SHP77 (cell line): Measurements from ENCODE around the gene RPTOR.

Experiments used
- DNase-seq, 2 experiments: peaks; one replicate each; lab custom pipeline; 2025; lab: John Stamatoyannopoulos, UW

Gene RPTOR

GRCh38 chr17:80998748-80999535 is 454.3 kb downstream of the RPTOR start:
- DNase-seq: no peak

- DNase-seq: no peak
Observed at GRCh38 chr17:80999536-81000333, 455.1 kb downstream of the RPTOR start.

- no peak for DNase-seq
Observed at GRCh38 chr17:81000334-81000630, 455.6 kb downstream of the RPTOR start.

DNA sequence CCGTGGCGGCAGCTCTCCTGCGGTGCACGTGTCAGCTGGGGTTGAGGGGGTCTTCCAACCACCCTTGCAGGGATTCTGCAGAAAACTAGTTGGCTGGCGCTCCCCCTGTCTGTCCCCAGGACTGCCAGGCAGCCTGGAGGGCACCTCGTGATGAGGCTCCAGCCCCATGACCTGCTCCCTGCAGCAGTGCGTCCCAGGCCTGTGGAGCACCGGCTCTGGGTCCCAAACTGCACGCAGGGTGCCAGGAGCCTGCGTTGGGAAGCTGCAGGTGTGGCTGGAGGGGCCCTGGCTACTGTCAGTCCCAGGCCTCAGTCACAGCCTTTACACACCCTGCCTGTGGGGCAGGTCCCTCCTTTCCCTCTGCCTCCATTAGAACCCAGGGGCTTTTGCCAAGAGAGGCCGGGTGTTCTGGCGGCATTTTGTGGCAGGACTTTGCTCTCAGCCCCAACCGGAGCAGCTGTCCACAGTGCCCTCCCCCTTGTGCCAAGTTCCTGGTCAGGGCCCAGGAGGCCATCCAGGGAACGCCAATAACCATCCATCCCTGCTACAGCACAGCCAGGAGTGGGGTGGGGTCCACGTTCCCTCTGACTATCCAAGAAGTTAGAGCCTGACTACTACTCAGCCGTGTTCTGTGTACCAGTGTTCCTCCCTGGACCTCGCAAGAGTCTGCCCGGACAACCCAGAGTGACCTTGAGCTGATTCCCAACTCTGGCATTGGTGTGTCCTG is 456.2 kb downstream of the RPTOR start:
- no peak for DNase-seq

- DNase-seq: no peak
Observed at GRCh38 chr17:81002013-81002384, 457.4 kb downstream of the RPTOR start.

- peak; percentile 86 to 88 for DNase-seq
Observed at GRCh38 chr17:81002409-81003361, 458.0 kb downstream of the RPTOR start.

- DNase-seq: no peak
Observed at GRCh38 chr17:81003711-81004475, 459.3 kb downstream of the RPTOR start.

- no peak for DNase-seq
Observed at GRCh38 chr17:81006891-81007290, 462.3 kb downstream of the RPTOR start.

DNA sequence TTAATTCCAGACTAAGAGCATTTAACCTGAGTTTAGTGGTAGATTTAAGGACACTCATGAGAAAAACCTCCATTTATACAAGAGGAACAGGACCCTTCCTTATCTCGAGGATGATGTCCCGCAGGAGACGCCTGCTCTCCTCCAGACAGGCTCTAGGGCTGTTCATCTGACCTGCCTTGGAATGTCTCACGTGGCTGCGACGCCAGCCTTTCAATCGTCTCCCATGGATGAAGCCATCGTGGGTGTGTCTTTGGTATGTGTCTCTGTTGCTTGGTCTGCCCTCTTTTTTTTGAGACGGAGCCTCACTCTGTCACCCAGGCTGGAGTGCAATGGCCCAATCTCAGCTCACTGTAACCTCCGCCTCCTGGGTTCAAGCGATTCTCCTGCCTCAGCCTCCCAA is 463.5 kb downstream of the RPTOR start:
- DNase-seq: no peak

- DNase-seq: no peak
Observed at GRCh38 chr17:81009136-81009535, 464.5 kb downstream of the RPTOR start.

DNA sequence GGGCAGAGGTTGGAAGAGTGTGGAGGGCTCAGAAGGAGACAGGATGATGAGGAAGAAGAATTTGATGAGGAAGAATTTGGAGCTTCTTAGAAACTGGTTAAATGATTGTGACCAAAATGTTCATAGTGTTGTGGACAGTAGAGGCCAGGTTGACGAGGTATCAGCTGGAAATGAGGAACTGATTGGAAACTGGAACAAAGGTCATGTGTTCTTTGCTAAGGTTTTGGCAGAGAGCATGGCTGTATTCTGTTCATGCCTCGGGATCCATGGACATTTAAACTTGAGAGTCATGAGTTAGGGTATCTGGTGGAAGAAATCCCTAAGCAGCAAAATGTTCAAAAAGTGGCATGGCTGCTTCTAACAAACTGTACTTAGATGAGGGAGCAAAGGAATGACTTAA is 466.3 kb downstream of the RPTOR start:
- DNase-seq: no peak

DNA sequence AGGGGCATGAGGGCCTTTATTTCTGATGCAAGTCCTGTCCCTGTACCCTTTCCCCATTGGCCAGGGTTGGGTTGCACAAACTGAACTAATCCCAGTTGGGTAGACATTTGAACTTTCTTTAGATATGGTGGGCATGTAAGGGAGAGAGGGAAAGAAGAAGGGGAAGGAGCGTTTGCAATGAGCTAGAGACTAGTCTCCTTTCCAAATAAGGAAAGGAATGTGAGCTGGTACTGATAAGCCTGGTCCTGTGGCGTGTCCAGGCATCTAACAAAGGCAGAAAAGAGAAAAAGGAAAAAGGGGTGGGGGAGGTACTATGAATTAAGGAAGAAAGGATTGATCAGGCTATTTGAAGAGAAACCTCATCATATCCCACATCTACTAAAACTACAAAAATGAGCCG is 467.3 kb downstream of the RPTOR start:
- DNase-seq: no peak

DNA sequence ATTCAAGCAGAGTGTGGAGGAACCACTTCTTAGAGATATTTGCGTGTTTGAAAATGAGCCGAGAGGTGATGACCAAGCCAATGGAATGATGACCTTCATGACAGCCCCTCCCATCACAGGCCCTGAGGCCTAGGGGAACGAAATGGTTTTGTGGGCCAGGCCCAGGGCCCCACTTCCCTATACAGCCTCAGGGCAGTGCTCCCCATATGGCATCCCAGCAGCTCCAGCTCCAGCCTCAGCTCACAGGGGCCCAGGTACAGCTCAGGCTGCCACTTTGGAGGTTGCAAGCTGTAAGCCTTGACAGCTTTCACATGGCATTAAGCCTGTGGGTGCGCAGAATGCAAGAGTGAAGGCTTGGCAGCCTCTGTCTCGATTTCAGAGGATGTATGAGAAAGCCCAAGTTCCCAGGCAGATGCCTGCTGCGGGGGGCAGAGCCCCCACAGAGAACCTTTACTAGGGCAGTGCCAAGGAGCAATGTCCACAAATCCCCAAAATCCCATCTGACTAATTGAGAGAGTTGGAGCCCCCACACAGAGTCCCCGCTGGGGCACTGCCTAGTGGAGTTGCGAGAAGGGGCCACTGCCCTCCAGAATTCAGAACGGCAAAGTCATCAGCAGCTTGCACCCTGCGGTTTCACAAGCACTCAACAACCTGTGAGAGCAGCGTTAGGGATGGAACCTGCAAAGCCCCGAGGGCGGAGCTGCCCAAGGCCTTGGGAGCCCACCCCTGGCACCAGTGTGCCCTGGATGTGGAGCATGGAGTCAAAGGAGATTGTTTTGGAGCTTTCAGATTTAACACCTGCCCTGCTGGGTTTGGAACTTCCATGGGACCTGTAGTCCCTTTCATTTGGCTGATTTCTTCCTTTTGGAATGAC is 468.2 kb downstream of the RPTOR start:
- DNase-seq: no peak

- DNase-seq: no peak
Observed at GRCh38 chr17:81013642-81014041, 469.0 kb downstream of the RPTOR start.

- no peak for DNase-seq
Observed at GRCh38 chr17:81015136-81015535, 470.5 kb downstream of the RPTOR start.
